GM18951 (cell line): ENCODE data around the gene YWHAG.
"Not testable (repeated sequence)": the region's sequence is repeated elsewhere in the genome, so short reads cannot be mapped to it uniquely, and the experiment has no call there.

Experiments
- POLR2A ChIP-seq: IDR thresholded peaks from 4 replicates; pipeline ENCODE4 v1.6.1; 2011; ENCODE audit warnings: mild to moderate bottlenecking; ENCODE audit not compliant: insufficient read length, insufficient read depth; ENCODE audit errors: extremely low read depth
- in situ Hi-C: fragments of 300-500 bp; cut with MboI; formaldehyde crosslinking; loops from one replicate; pipeline ENCODE4 v1.12.0; 2022; ENCODE audit warnings: low sequenced_read_pairs, mixed read lengths, inconsistent platforms; ENCODE audit not compliant: unreplicated experiment

Gene YWHAG

DNA sequence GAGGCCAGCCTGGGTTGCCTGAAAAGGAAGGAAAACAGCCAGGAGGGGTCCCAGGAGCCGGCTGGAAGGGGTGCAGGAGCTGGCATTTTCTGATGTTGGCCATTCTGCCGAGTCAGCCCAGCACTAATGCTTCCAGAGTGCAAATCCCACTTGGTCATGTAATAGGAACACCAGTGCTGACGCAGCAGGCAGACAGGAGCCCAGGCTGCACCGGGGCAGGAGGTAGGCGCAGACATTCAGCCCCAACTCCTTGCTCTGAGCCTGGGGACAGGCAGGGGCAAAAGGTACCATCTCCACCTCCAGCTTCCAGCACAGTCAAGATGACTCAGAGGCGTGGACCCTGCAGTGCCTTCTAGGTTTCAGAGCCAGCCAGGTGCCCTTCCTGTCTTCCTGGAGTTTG, 10.2 kb upstream of the YWHAG start:
- in situ Hi-C loops: no loop called here
- TF ChIP-seq POLR2A: no peak

GRCh38 chr7:76368190-76368589, 9.4 kb upstream of the YWHAG start:
- in situ Hi-C loops: no loop called here
- TF ChIP-seq POLR2A: no peak

GRCh38 chr7:76364198-76364584, 5.4 kb upstream of the YWHAG start:
- in situ Hi-C loops: no loop called here
- TF ChIP-seq POLR2A: no peak

- in situ Hi-C loops: not testable (repeated sequence)
These were observed 5.0 kb upstream of the YWHAG start for GRCh38 chr7:76363754-76364153.

DNA sequence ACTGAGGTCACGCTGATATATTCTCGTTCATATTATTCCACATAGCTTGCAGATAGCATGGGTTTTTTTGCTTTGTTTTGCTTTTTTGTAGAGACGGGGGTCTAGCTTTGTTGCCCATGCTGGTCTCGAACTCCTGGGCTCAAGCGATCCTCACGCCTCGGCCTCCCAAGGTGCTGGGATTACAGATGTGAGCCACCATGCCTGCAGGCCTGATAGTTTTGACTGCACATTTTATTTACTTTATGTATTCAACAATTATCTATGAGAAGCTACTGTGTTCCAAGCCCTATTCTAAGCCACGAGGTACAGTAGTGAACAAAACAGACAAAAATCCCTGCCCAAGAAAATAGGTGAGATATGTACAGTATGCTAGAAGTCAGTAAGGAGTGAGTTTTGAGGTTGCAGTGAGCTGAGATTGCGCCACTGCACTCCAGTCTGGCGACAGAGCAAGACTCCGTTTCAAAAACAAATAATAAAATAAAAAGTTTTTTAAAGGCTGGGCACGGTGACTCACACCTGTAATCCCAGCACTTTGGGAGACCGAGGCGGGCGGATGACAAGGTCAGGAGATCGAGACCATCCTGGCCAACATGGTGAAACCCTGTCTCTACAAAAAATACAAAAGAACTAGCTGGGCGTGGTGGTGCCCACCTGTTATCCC, 1.3 kb upstream of the YWHAG start:
- in situ Hi-C loops: no loop called here
- TF ChIP-seq POLR2A: no peak

- TF ChIP-seq POLR2A: no peak
- in situ Hi-C loops: no loop called here
These were observed 553 bp upstream of the YWHAG start for GRCh38 chr7:76359111-76359977.

DNA sequence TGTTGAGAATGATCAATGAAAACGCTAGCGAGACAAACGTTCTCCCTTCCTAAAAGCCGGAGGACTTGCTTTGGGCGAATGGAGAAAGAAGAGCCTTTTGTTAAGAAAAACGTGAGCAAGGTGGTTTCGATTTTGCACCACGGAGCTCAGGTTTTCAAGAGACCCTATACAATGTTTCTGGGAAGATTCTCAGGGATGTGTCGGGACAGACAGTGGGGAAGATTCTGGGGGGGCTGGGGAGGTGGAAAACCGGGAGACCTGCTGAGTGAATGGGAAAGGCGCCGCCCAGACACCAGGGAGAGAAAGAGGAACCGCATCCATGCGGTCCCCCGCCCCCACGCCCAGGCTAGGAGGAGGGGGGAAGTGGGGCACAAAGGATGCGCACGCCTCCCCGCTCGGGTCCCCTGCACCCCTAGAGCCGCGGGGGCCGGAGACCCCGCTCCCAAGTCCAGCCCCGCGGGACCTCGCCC, 745 bp downstream of the YWHAG start:
- TF ChIP-seq POLR2A: no peak
- in situ Hi-C loops: no loop called here

DNA sequence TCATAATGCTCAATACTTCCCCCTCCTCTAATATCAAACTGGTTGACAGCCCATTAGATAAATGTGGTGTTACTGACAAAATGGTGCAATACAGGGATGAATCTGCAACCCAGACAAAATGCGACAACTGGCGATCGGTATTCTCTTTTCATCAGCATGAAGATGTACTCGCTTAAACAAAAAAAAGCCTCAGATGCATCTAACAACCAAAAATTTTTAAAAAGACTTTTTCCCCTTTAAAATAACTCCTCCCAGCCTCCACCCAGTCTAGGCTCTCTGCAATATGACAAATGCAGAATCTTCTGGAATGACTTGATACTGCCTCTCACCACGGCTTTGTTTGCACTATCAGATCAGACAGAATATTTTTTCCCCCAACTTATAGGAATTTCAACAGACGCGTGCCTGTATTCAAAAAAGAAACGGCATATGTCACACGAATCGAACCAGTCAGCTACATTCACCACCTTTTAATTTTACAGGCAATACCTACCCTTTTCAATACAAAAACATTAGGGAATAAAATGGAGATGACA, 1.2 kb downstream of the YWHAG start:
- TF ChIP-seq POLR2A: no peak
- in situ Hi-C loops: no loop called here

DNA sequence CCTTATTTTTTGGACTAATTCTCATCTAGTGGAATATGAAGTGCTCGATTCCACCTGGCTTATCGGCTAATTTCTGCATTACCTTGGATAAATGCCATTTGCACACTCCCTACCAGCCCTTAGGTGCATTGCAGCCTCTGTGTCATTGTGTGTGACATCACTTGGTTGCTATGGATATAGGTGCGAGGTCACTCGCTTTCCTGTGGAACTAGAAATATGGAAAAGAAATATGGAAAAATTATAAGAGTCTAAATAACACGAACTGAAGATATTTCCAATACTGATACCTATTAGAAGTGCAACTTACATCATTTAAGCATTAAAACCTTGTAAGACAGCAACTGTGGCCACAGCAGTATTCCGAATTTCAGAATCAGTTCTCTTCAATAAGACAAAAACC, 2.0 kb downstream of the YWHAG start:
- TF ChIP-seq POLR2A: no peak
- in situ Hi-C loops: no loop called here

DNA sequence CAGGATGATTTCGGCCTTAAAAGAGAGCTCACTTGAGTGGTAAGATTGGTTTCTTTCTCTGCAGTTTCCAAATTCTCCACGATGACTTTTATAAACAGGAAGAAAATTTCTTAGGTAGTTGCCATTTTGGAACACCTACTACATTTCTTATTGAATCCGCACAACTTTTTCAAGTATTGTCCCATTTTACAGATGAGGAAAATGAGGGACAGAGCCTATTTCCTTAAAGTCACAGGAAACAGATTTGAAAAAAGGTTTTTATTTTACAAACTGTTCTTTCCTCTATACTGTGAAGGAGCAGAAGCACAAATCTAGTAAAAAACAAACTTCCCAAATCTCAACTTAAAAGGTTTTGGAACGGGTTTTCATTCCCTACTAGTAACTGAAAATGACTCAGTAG, 2.7 kb downstream of the YWHAG start:
- TF ChIP-seq POLR2A: no peak
- in situ Hi-C loops: no loop called here

DNA sequence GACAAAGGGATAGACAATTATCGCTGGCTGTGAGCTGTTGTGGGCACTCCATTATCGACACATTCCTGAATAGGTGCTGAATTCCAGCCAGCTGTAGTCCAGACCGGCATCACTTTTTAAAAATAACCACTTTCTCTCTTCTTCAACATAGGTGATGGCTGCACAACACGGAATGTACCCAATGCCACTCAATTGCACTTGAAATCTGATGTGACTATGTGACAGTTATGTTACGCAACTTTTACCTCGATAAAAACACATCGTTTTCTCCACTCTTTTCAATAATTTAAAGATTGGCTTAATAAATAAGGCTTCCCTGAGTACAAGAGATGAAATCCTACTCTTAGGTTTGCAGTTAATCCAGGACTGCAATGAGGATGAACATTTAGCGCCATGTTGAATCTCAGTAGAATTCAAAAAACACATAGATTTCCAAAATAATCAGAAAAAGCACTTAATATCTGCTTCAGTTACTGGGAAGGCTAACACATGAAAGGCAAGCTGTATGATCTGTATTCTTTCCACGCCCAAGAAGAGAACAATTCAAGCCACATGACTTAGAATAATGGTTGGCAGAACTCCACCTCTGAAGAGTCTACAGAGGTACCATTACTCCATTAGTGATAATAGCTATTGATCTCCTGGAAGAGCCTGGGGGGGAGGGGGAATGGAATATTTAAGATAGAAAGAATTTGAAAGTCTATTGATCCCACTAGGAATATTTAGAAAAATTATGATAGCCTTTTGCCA, 3.6 kb downstream of the YWHAG start:
- no peak for TF ChIP-seq POLR2A
- in situ Hi-C loops: no loop called here

GRCh38 chr7:76354516-76354915, 4.3 kb downstream of the YWHAG start:
- in situ Hi-C loops: no loop called here
- no peak for TF ChIP-seq POLR2A

DNA sequence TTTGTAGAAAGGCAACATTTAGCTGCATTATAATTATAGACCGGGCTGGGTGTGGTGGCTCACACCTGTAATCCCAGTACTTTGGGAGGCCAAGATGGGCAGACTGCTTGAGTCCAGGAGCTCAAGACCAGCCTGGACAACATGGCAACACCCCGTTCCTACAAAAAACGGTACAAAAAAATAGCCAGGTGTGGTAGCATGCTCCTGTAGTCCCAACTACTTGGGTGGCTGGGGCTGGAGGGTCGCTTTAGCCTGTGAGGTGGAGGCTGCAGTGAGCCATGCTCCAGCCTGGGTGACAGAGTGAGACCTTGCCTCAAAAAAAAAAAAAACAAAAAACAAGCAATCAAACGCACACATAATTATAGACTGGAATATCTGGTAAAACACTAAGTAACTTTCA, 5.0 kb downstream of the YWHAG start:
- no peak for TF ChIP-seq POLR2A
- in situ Hi-C loops: no loop called here

GRCh38 chr7:76352193-76352592, 6.6 kb downstream of the YWHAG start:
- in situ Hi-C loops: no loop called here
- TF ChIP-seq POLR2A: no peak

DNA sequence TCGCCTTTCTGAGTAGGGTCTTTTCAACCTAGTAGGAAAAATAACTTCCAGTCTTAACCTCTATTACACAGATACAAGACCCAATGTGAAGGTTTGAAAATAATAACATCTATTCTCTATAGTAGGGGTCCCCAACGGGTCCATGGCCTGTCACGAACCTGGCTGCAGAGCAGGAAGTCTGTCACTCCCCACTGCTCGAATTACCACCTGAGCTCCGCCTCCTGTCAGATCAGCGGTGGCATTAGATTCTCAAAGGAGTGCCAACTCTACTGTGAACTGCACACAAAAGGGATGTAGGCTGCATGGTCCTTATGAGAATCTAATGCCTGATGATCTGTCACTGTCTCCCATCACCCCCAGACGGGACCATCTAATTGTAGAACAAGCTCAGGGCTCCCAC, 7.4 kb downstream of the YWHAG start:
- in situ Hi-C loops: no loop called here

More for the DNA sequence above, 7.4 kb downstream of the YWHAG start:
- no peak for TF ChIP-seq POLR2A
